ENCODE results near the gene PLCH2. TPM values are rescaled to one million over a fixed set of nuclear protein-coding genes. Genes with fewer than 3 reads are reported as not detected.

The PLCH2 gene
- total and polyA plus RNA-seq, 2 donors (not counting 1 experiment from before 2014, with no cell fraction given): 20.0 to 34.9 TPM

DNA sequence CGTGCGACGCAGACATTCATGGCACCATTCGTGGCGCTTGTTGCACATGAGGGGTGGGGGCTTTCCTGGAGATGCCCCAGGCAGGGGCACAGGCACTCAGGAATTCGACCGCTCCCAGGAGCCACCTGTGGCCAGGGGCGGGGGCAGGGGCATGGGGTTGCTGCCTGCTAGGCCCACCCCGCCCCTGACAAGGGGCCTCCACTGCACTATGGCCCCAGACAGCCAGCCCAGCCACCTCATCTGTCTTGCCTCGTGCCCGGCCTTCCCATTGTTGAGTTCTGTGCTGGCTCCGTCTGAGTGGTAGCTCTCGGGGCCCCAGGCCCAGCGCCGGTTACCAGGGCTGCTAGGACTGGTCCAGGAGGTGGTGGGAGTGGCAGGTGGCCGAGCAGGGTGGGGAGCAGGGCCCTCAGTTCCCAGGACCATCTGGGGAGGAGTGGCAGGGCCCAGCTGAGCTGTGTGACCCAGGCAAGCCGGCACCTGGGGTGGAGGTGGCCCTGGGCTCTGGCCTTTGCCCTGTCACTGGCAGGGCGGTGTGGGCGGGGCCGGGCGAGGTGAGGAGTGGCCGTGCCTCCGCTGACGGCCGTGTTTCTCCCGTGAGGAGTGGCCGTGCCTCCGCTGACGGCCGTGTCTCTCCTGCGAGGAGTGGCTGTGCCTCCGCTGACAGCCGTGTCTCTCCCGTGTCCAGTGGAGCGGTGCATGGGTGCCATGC, 1.9 kb downstream of the PLCH2 start:
- H3K4me1 Mint-ChIP-seq: peaks cover 6% of the 10 kb centered on the region
- H3K27ac ChIP-seq (ENCODE audit: low read length in 2 of 2): no peak overlapping the region
- H3K4me3 ChIP-seq (ENCODE audit: control extremely low read depth in 1 of 5, extremely low read depth in 1 of 5, insufficient read depth in 1 of 5, low read depth in 2 of 5, low read length in 4 of 5): no peak overlapping the region
- H3K36me3 ChIP-seq (replicated peaks in 1 of 2; ENCODE audit: control extremely low read depth in 1 of 2, control insufficient read depth in 1 of 2, extremely low read depth in 1 of 2, insufficient read depth in 2 of 2, low read length in 1 of 2): no peaks in the 10 kb centered on the region
- no peak for TF ChIP-seq EZH2 (IDR thresholded peaks at IDR 0.05; ENCODE audit: borderline replicate concordance, insufficient read depth, low read depth, low read length, poor library complexity, severe bottlenecking)
- TF ChIP-seq, protein P1, sequence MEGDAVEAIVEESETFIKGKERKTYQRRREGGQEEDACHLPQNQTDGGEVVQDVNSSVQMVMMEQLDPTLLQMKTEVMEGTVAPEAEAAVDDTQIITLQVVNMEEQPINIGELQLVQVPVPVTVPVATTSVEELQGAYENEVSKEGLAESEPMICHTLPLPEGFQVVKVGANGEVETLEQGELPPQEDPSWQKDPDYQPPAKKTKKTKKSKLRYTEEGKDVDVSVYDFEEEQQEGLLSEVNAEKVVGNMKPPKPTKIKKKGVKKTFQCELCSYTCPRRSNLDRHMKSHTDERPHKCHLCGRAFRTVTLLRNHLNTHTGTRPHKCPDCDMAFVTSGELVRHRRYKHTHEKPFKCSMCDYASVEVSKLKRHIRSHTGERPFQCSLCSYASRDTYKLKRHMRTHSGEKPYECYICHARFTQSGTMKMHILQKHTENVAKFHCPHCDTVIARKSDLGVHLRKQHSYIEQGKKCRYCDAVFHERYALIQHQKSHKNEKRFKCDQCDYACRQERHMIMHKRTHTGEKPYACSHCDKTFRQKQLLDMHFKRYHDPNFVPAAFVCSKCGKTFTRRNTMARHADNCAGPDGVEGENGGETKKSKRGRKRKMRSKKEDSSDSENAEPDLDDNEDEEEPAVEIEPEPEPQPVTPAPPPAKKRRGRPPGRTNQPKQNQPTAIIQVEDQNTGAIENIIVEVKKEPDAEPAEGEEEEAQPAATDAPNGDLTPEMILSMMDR (IDR thresholded peaks at IDR 0.05): no peak
- 81% methylated on average over 34 of the region's 35 CpGs for WGBS (ENCODE audit: insufficient coverage)
- no peak overlapping the region for H3K4me3 Mint-ChIP-seq
- H3K9me3 Mint-ChIP-seq (ENCODE audit: insufficient read depth): no peaks in the 10 kb centered on the region
- no peak overlapping the region for H3K27ac Mint-ChIP-seq
- no peaks in the 10 kb centered on the region for H3K27me3 Mint-ChIP-seq
- intact Hi-C loops (cut with micrococcal nuclease): no loop called here
- H2AFZ ChIP-seq (ENCODE audit: insufficient read depth, low read depth, low read length, poor library complexity, severe bottlenecking): no peak overlapping the region
- no peaks in the 10 kb centered on the region for H3K9me3 ChIP-seq (ENCODE audit: control extremely low read depth in 1 of 3, control insufficient read depth in 2 of 3, insufficient read depth in 1 of 3, low read length in 2 of 3)
- no peaks in the 10 kb centered on the region for H4K20me1 ChIP-seq (ENCODE audit: control insufficient read depth, insufficient read depth, low read length, poor library complexity, severe bottlenecking)
- peaks cover 0 to 10% of the 10 kb centered on the region in 2 donors for H3K4me1 ChIP-seq (ENCODE audit: control insufficient read depth in 2 of 2, insufficient read depth in 2 of 2, low read length in 2 of 2)
- H3K79me2 ChIP-seq (ENCODE audit: control insufficient read depth, insufficient read depth, low read length): no peaks in the 10 kb centered on the region
- H3K4me2 ChIP-seq (replicated peaks; ENCODE audit: low read depth, low read length, poor library complexity, severe bottlenecking): no peak overlapping the region
- no peaks in the 10 kb centered on the region for H3K27me3 ChIP-seq (replicated peaks in 1 of 4; ENCODE audit: control extremely low read depth in 1 of 4, control insufficient read depth in 3 of 4, insufficient read depth in 4 of 4, low read length in 3 of 4)
- ChIA-PET CTCF (interaction anchor here (1.0 kb wide), 1 partner anchor 10 kb away, joined by 3 read pairs; no protein-coding TSS in a partner anchor), POLR2A (no interaction called here)
- no peak for DNase-seq
- no peak for ATAC-seq (ENCODE audit: low read depth)
- no peak overlapping the region for H3K9ac ChIP-seq (ENCODE audit: low read length)

- Histone ChIP-seq H3K9ac (ENCODE audit: low read length) (no peak overlapping the region), H3K4me3 (ENCODE audit: control extremely low read depth in 1 of 5, extremely low read depth in 1 of 5, insufficient read depth in 1 of 5, low read depth in 2 of 5, low read length in 4 of 5) (no peak overlapping the region), H3K36me3 (replicated peaks in 1 of 2; ENCODE audit: control extremely low read depth in 1 of 2, control insufficient read depth in 1 of 2, extremely low read depth in 1 of 2, insufficient read depth in 2 of 2, low read length in 1 of 2) (no peaks in the 10 kb centered on the region), H3K9me3 (ENCODE audit: control extremely low read depth in 1 of 3, control insufficient read depth in 2 of 3, insufficient read depth in 1 of 3, low read length in 2 of 3) (no peaks in the 10 kb centered on the region), H3K79me2 (ENCODE audit: control insufficient read depth, insufficient read depth, low read length) (no peaks in the 10 kb centered on the region), H4K20me1 (ENCODE audit: control insufficient read depth, insufficient read depth, low read length, poor library complexity, severe bottlenecking) (no peaks in the 10 kb centered on the region), H3K4me2 (replicated peaks; ENCODE audit: low read depth, low read length, poor library complexity, severe bottlenecking) (no peak overlapping the region), H3K27ac (ENCODE audit: low read length in 2 of 2) (no peak overlapping the region), H2AFZ (ENCODE audit: insufficient read depth, low read depth, low read length, poor library complexity, severe bottlenecking) (no peak overlapping the region), H3K4me1 (ENCODE audit: control insufficient read depth in 2 of 2, insufficient read depth in 2 of 2, low read length in 2 of 2) (peaks cover 0 to 10% of the 10 kb centered on the region in 2 donors), H3K27me3 (replicated peaks in 1 of 4; ENCODE audit: control extremely low read depth in 1 of 4, control insufficient read depth in 3 of 4, insufficient read depth in 4 of 4, low read length in 3 of 4) (no peaks in the 10 kb centered on the region)
- Mint-ChIP-seq H3K27ac (no peak overlapping the region), H3K4me3 (no peak overlapping the region), H3K27me3 (no peaks in the 10 kb centered on the region), H3K4me1 (peaks cover 9% of the 10 kb centered on the region), H3K9me3 (ENCODE audit: insufficient read depth) (no peaks in the 10 kb centered on the region)
- POLR2A ChIA-PET: no interaction called here
- no peak for TF ChIP-seq EZH2 (IDR thresholded peaks at IDR 0.05; ENCODE audit: borderline replicate concordance, insufficient read depth, low read depth, low read length, poor library complexity, severe bottlenecking)
- TF ChIP-seq, protein P1 (IDR thresholded peaks at IDR 0.05): no peak
- CTCF ChIA-PET: interaction anchor here (1.0 kb wide), 1 partner anchor 9 kb away, joined by 3 read pairs; no protein-coding TSS in a partner anchor
- 72% methylated on average over 20 of the region's 20 CpGs for WGBS (ENCODE audit: insufficient coverage)
- ATAC-seq (ENCODE audit: low read depth): no peak
- intact Hi-C loops (cut with micrococcal nuclease): no loop called here
- no peak for DNase-seq
Observed at GRCh38 chr1:2479186-2479585, 3.1 kb downstream of the PLCH2 start.

Data from B cell (primary cell).